ENCODE results near the gene SLC4A9. TPM values are rescaled to one million over a fixed set of nuclear protein-coding genes. Genes with fewer than 3 reads are reported as not detected.
A peak's percentile ranks its signal among the peaks of the same experiment; 100 is the strongest.

Gene SLC4A9
- total RNA-seq, 4 donors from 2014 or later = 0.29 to 0.45 (median 0.29) TPM; not detected in 1

DNA sequence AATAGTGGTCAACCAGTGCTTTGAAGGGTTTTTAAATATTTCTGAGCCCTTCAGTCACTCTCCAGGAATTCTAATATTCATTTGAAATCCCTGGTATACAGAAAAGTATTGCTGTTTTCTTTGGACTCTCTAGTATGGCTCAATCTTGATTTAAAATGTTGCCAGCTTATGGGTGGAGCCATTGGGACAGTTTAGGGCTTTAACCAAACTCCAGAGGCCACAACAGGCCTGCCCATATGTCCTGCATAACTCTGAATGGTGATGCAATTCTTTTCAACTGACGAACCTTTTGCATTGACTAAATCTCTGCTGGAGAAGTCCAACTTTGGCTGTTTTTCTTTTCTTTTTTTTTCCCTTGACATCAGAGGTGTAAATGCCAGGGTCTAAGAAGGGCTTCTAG lies 31.3 kb downstream of the SLC4A9 start:
- H3K27ac ChIP-seq = no peak overlapping the region
- TF ChIP-seq POLR2A (IDR thresholded peaks at IDR 0.05) = no peak
- TF ChIP-seq, protein P1, sequence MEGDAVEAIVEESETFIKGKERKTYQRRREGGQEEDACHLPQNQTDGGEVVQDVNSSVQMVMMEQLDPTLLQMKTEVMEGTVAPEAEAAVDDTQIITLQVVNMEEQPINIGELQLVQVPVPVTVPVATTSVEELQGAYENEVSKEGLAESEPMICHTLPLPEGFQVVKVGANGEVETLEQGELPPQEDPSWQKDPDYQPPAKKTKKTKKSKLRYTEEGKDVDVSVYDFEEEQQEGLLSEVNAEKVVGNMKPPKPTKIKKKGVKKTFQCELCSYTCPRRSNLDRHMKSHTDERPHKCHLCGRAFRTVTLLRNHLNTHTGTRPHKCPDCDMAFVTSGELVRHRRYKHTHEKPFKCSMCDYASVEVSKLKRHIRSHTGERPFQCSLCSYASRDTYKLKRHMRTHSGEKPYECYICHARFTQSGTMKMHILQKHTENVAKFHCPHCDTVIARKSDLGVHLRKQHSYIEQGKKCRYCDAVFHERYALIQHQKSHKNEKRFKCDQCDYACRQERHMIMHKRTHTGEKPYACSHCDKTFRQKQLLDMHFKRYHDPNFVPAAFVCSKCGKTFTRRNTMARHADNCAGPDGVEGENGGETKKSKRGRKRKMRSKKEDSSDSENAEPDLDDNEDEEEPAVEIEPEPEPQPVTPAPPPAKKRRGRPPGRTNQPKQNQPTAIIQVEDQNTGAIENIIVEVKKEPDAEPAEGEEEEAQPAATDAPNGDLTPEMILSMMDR (IDR thresholded peaks at IDR 0.05) = no peak
- no peaks in the 10 kb centered on the region for H3K9me3 ChIP-seq
- H3K27me3 ChIP-seq = no peaks in the 10 kb centered on the region
- H3K4me1 ChIP-seq = no peaks in the 10 kb centered on the region
- H3K36me3 ChIP-seq = no peaks in the 10 kb centered on the region
- no peak for DNase-seq
- intact Hi-C loops (cut with DNase I) = no loop called here
- no peak overlapping the region for H3K4me3 ChIP-seq (replicated peaks in 1 of 3)
- WGBS, 2 donors = 85 to 87% methylated on average over 1 of the region's 1 CpG

DNA sequence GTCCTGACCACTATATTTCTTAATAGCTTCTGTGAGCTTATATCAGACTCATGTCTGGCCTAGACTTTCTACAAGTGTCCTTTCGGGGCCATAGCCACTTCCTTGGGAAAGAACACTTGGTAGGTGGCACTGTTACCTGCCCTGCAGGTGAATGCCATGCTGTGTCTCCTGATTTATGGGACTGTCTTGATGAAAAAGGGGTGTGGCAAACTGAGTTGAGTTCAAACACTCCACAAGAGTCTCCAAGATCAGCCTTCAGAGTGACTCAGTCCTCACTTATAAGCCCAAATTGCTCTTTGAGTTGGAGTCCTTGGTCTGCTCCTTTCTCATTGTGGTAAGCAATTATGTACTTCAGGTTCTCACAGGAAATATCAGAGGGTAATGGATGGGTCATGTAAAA lies 31.7 kb downstream of the SLC4A9 start:
- no peaks in the 10 kb centered on the region for H3K36me3 ChIP-seq
- H3K9me3 ChIP-seq = no peaks in the 10 kb centered on the region
- H3K27ac ChIP-seq = no peak overlapping the region
- WGBS, 2 donors = 86 to 100% methylated on average over 1 of the region's 1 CpG
- H3K4me3 ChIP-seq (replicated peaks in 1 of 3) = no peak overlapping the region
- no peaks in the 10 kb centered on the region for H3K27me3 ChIP-seq
- no peak for DNase-seq
- H3K4me1 ChIP-seq = no peaks in the 10 kb centered on the region
- intact Hi-C loops (cut with DNase I) = no loop called here
- TF ChIP-seq, protein P1 (IDR thresholded peaks at IDR 0.05) = no peak
- no peak for TF ChIP-seq POLR2A (IDR thresholded peaks at IDR 0.05)

DNA sequence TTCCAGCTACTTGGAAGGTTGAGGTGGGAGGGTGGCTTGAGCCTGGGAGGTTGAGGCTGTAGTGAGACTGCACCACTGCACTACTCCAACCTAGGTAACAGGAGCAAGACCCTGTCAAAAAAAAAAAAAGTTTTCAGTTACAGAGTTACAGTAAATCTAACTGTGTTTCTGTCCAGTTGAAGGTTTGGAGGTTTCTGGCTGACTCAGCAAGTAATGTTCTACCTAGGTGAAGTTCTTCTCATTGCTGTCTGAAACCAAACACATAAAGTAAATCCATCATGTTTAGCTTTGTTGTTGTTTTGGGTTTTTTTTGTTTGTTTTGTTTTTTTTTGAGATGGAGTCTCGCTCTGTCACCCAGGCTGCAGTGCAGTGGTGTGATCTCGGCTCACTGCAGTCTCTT lies 33.7 kb downstream of the SLC4A9 start:
- no peak for DNase-seq
- TF ChIP-seq, protein P1 (IDR thresholded peaks at IDR 0.05) = no peak
- TF ChIP-seq POLR2A (IDR thresholded peaks at IDR 0.05) = no peak
- Histone ChIP-seq H3K9me3 (no peaks in the 10 kb centered on the region), H3K36me3 (no peaks in the 10 kb centered on the region), H3K4me3 (replicated peaks in 1 of 3) (no peak overlapping the region), H3K27ac (no peak overlapping the region), H3K4me1 (no peaks in the 10 kb centered on the region), H3K27me3 (no peaks in the 10 kb centered on the region)
- WGBS, 2 donors = 96 to 100% methylated on average over 2 of the region's 2 CpGs
- intact Hi-C loops (cut with DNase I) = no loop called here

DNA sequence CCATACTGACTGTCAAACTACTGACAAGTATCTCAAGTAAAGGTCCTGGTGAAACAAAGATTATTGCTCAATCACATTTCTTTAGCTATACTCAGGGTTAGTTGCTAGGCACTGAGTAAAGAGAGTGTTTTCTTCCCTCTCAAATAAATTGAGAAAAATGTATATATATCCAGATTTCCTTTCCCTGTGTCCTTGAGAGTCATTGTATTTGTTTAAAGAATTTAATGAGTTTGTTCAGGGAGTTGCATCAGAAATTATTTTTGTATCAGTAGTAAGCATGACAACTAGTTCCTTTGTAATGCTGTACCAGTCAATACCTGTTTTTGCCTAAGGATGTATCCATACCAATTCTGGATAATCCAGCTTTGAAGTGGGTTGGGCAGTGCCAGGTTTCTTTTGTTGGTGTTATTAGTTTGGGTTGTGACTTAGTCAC lies 38.4 kb downstream of the SLC4A9 start:
- TF ChIP-seq POLR2A (IDR thresholded peaks at IDR 0.05) = no peak
- TF ChIP-seq, protein P1 (IDR thresholded peaks at IDR 0.05) = no peak
- Histone ChIP-seq H3K27me3 (no peaks in the 10 kb centered on the region), H3K4me3 (replicated peaks in 1 of 3) (no peak overlapping the region), H3K4me1 (peaks cover 12 to 14% of the 10 kb centered on the region in 2 donors), H3K27ac (no peak overlapping the region), H3K36me3 (no peaks in the 10 kb centered on the region), H3K9me3 (no peaks in the 10 kb centered on the region)
- DNase-seq = no peak
- intact Hi-C loops (cut with DNase I) = no loop called here

DNA sequence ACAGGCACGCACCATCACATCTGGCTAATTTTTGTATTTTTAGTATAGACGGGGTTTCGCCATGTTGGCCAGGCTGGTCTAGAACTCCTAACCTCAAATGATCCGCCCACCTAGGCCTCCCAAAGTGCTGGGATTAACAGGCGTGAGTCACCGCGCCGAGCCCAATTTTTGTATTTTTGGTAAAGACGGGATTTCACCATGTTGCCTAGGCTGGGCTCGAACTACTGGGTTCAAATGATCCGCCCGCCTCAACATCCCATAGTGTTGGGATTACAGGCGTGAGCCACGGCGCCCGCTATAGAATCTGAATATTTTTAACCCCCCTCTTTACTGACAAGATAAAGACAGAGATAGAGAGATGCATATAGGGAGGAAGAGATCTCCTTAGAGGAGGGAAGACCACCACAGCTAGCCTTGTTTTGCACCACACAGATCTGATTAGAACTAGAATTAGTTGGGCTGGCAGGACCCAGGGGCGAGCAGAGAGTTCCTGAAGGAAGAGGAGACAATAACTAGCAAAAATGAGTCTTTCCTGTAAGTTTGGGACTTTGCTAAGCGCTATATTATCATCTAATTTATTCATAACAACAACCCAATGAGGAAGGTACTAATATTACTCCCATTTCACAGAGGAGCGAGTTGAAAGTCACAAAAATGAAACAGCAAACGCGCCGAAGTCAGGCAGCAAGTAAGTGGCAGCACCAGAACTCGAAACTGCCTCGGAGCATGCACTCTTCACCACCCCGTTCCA lies 40.2 kb downstream of the SLC4A9 start:
- Histone ChIP-seq H3K4me1 (peaks cover 29 to 31% of the 10 kb centered on the region in 2 donors), H3K9me3 (no peaks in the 10 kb centered on the region), H3K4me3 (replicated peaks in 1 of 3) (peak overlapping the region; percentile 8 to 100 (median 29)), H3K27me3 (no peaks in the 10 kb centered on the region), H3K27ac (peak overlapping the region; percentile 92 to 95 (median 93)), H3K36me3 (no peaks in the 10 kb centered on the region)
- 45 to 47% methylated on average over 25 of the region's 25 CpGs for WGBS, 2 donors
- no peak for DNase-seq
- TF ChIP-seq POLR2A (IDR thresholded peaks at IDR 0.05) = no peak
- TF ChIP-seq, protein P1 (IDR thresholded peaks at IDR 0.05) = no peak
- intact Hi-C loops (cut with DNase I) = loop anchor here (5.0 kb wide), 2 partner anchors 167 to 247 kb away; partner anchors contain the start of genes IK and NDUFA2
